ENCODE measurements around the gene TEX47.

- TF ChIP-seq CTCF (conservative IDR thresholded peaks at IDR 0.05 in 1 of 2, IDR thresholded peaks at IDR 0.05 in 1 of 2; ENCODE audit: low read depth in 1 of 2, low read length in 2 of 2) = no peak
- no peak for TF ChIP-seq EZH2 (IDR thresholded peaks at IDR 0.05; ENCODE audit: low read length, missing control alignments)
Observed at GRCh38 chr7:88760136-88760515, 35.4 kb downstream of the TEX47 start.

Measured in fibroblast of lung (primary cell).